GM23338 (cell line): ENCODE results near the gene OLFML2B. TPM values are rescaled to one million over a fixed set of nuclear protein-coding genes. Genes with fewer than 3 reads are reported as not detected.

Source experiments
- ATAC-seq: fragments of 200-7000 bp; cut with Tn5 transposase; 3 replicates; pipeline ENCODE4 v1.9.1; 2020
- DNase-seq: peaks from one replicate; pipeline ENCODE4 v3.0.0-alpha.2; 2015; ENCODE audit warnings: low spot score
- H2AFZ ChIP-seq: fragments of 200-600 bp; sonication (generic); 2 replicates; pipeline ENCODE4 v1.8.0; 2016; ENCODE audit warnings: antibody characterized with exemption, mild to moderate bottlenecking, moderate library complexity
- H3F3A ChIP-seq: fragments of 200-600 bp; sonication (generic); replicated peaks from 2 replicates; pipeline ENCODE4 v1.8.0; 2017; ENCODE audit warnings: antibody characterized with exemption, mixed run types, low read depth
- H3K27ac ChIP-seq: fragments of 200-600 bp; sonication (generic); 2 replicates; pipeline ENCODE4 v1.6.1; 2016; ENCODE audit warnings: low read depth
- H3K27me3 ChIP-seq: fragments of 200-600 bp; sonication (generic); 2 replicates; pipeline ENCODE4 v1.8.0; 2016; ENCODE audit warnings: mild to moderate bottlenecking, mixed run types, moderate library complexity; ENCODE audit not compliant: insufficient read depth
- H3K36me3 ChIP-seq: fragments of 200-600 bp; sonication (generic); 2 replicates; pipeline ENCODE4 v1.8.0; 2016; ENCODE audit warnings: mild to moderate bottlenecking; ENCODE audit not compliant: insufficient read depth
- H3K4me1 ChIP-seq: fragments of 200-600 bp; sonication (generic); 2 replicates; pipeline ENCODE4 v1.8.0; 2016; ENCODE audit warnings: mild to moderate bottlenecking, moderate library complexity; ENCODE audit not compliant: insufficient read depth
- H3K4me2 ChIP-seq: fragments of 200-600 bp; sonication (generic); 2 replicates; pipeline ENCODE4 v1.7.1; 2017; ENCODE audit warnings: mixed run types
- H3K4me3 ChIP-seq: fragments of 200-600 bp; sonication (generic); 2 replicates; pipeline ENCODE4 v1.6.1; 2016; ENCODE audit warnings: mixed run types
- H3K79me2 ChIP-seq: fragments of 200-600 bp; sonication (generic); replicated peaks from 2 replicates; pipeline ENCODE4 v1.8.0; 2017; ENCODE audit warnings: mild to moderate bottlenecking; ENCODE audit not compliant: insufficient read depth
- H3K9me2 ChIP-seq: fragments of 200-600 bp; sonication (generic); 2 replicates; pipeline ENCODE4 v1.8.0; 2017; ENCODE audit not compliant: insufficient read depth
- H4K20me1 ChIP-seq: fragments of 200-600 bp; sonication (generic); replicated peaks from 2 replicates; pipeline ENCODE4 v1.8.0; 2017; ENCODE audit warnings: mild to moderate bottlenecking; ENCODE audit not compliant: insufficient read depth
- H3K27ac Mint-ChIP-seq: 2 replicates; pipeline ENCODE4 v1.8.0; 2020; ENCODE audit warnings: inconsistent platforms, mild to moderate bottlenecking, moderate library complexity, mixed read lengths
- H3K27me3 Mint-ChIP-seq: 3 replicates; pipeline ENCODE4 v1.8.0; 2022; ENCODE audit warnings: low read depth, mild to moderate bottlenecking, moderate library complexity, mixed read lengths, inconsistent platforms; ENCODE audit not compliant: insufficient read depth, poor library complexity
- H3K36me3 Mint-ChIP-seq: 3 replicates; pipeline ENCODE4 v1.8.0; 2021; ENCODE audit warnings: low read depth, mild to moderate bottlenecking, inconsistent platforms, moderate library complexity, mixed read lengths
- H3K4me1 Mint-ChIP-seq: 3 replicates; pipeline ENCODE4 v1.8.0; 2020; ENCODE audit warnings: mild to moderate bottlenecking, inconsistent platforms, mixed read lengths
- H3K4me3 Mint-ChIP-seq: 3 replicates; pipeline ENCODE4 v1.8.0; 2021; ENCODE audit warnings: moderate library complexity, mild to moderate bottlenecking, inconsistent platforms, mixed read lengths
- H3K9me3 Mint-ChIP-seq: 3 replicates; pipeline ENCODE4 v1.8.0; 2020; ENCODE audit warnings: moderate library complexity, mild to moderate bottlenecking, inconsistent platforms, mixed read lengths
- CREB1 ChIP-seq: fragments of 250-450 bp; sonication (Bioruptor Pico); IDR thresholded peaks from 2 replicates; pipeline ENCODE4 v1.5.0; 2020; ENCODE audit warnings: low read depth, mild to moderate bottlenecking, moderate library complexity
- CTCF ChIP-seq, 2 experiments: fragments of 200-600 bp in 1 of 2; sonication (generic) in 1 of 2; conservative IDR thresholded peaks; 2 replicates each; pipeline versions ENCODE4 v1.5.1 to v1.6.1; 2016 to 2017; ENCODE audit warnings: antibody characterized with exemption in 2 of 2, low read depth in 2 of 2, mild to moderate bottlenecking in 2 of 2, moderate library complexity in 1 of 2
- EZH2 ChIP-seq: fragments of 200-600 bp; sonication (generic); IDR thresholded peaks from one replicate; pipeline ENCODE4 v1.8.0; 2017; ENCODE audit warnings: antibody characterized with exemption, mild to moderate bottlenecking, low read depth; ENCODE audit not compliant: unreplicated experiment
- JUNB ChIP-seq: IDR thresholded peaks from one replicate; pipeline ENCODE4 v1.6.1; 2016; ENCODE audit warnings: antibody characterized with exemption; ENCODE audit not compliant: unreplicated experiment
- NANOG ChIP-seq: IDR thresholded peaks from 2 replicates; pipeline ENCODE4 v1.6.1; 2016; ENCODE audit warnings: antibody characterized with exemption, borderline replicate concordance
- ZNF331 ChIP-seq: fragments of 250-450 bp; sonication (Bioruptor Pico); IDR thresholded peaks from 2 replicates; pipeline ENCODE4 v1.5.0; 2020; ENCODE audit warnings: low read depth, mild to moderate bottlenecking, moderate library complexity
- ZNF462 ChIP-seq: fragments of 250-450 bp; sonication (Bioruptor Pico); IDR thresholded peaks from 2 replicates; pipeline ENCODE4 v1.5.0; 2020; ENCODE audit warnings: mild to moderate bottlenecking, moderate library complexity
- polyA plus RNA-seq: library from polyadenylated mRNA; unstranded; fragments of >200 nt; fragmentation: Nextera tagmentation; extraction: Ambion mirVana; gene quantifications from 2 replicates; pipeline ENCODE4 v1.2.1, GENCODE V29; 2016
- total RNA-seq: library from RNA; depleted of rRNA; stranded (reverse); fragments of >200 nt; shearing (Covaris generic); gene quantifications from 2 replicates; pipeline ENCODE4 v1.2.3, GENCODE V29; 2014

OLFML2B gene
- total and polyA plus RNA-seq, 2 experiments from 2014 or later: 2.9 to 4.3 TPM

GRCh38 chr1:161935264-161935663 is 88.4 kb downstream of the OLFML2B start (continued):
- TF ChIP-seq ZNF462 (CRISPR knock-in tag) (no peak), CTCF (conservative IDR thresholded peaks at IDR 0.05; ENCODE audit: low read depth in 2 of 2) (no peak)

GRCh38 chr1:161933592-161934588 is 89.8 kb downstream of the OLFML2B start:
- Mint-ChIP-seq H3K4me3 (no peak overlapping the region), H3K36me3 (no peaks in the 10 kb centered on the region), H3K27ac (no peak overlapping the region), H3K4me1 (no peaks in the 10 kb centered on the region), H3K9me3 (no peaks in the 10 kb centered on the region), H3K27me3 (no peaks in the 10 kb centered on the region)
- ATAC-seq (no peak), DNase-seq (no peak)
- Histone ChIP-seq H3K4me2 (no peak overlapping the region), H4K20me1 (no peaks in the 10 kb centered on the region), H3F3A (no peaks in the 10 kb centered on the region), H2AFZ (no peak overlapping the region), H3K4me3 (no peak overlapping the region), H3K27me3 (no peaks in the 10 kb centered on the region), H3K9me2 (no peaks in the 10 kb centered on the region), H3K27ac (no peak overlapping the region), H3K4me1 (no peaks in the 10 kb centered on the region), H3K79me2 (no peaks in the 10 kb centered on the region), H3K36me3 (no peaks in the 10 kb centered on the region)
- TF ChIP-seq NANOG (no peak), JUNB (no peak), EZH2 (no peak), CTCF (conservative IDR thresholded peaks at IDR 0.05; ENCODE audit: low read depth in 2 of 2) (no peak), CREB1 (CRISPR knock-in tag) (no peak), ZNF331 (CRISPR knock-in tag) (no peak)
